Neural progenitor cell (in vitro differentiated cells): Measurements from ENCODE around the gene CAMKMT. TPM values are rescaled to one million over a fixed set of nuclear protein-coding genes. Genes with fewer than 3 reads are reported as not detected.

Experiments
- DNase-seq: peaks from one replicate; pipeline ENCODE4 v3.0.0-alpha.2; 2016; ENCODE audit warnings: low spot score
- H2AFZ ChIP-seq: fragments of 200-600 bp; sonication (generic); replicated peaks from 2 replicates; pipeline ENCODE4 v1.6.1; 2016; ENCODE audit warnings: antibody characterized with exemption
- H3F3A ChIP-seq: fragments of 200-600 bp; sonication (generic); 2 replicates; pipeline ENCODE4 v1.6.1; 2016; ENCODE audit warnings: antibody characterized with exemption, low read depth
- H3K27ac ChIP-seq: fragments of 200-600 bp; sonication (generic); 2 replicates; pipeline ENCODE4 v1.5.1; 2016; ENCODE audit warnings: mild to moderate bottlenecking
- H3K27me3 ChIP-seq: fragments of 200-600 bp; sonication (generic); 2 replicates; pipeline ENCODE4 v1.6.1; 2016; ENCODE audit warnings: mild to moderate bottlenecking, moderate library complexity
- H3K36me3 ChIP-seq: fragments of 200-600 bp; sonication (generic); 2 replicates; pipeline ENCODE4 v1.5.1; 2016
- H3K4me1 ChIP-seq: fragments of 200-600 bp; sonication (generic); 2 replicates; pipeline ENCODE4 v1.6.1; 2016; ENCODE audit warnings: mixed run types
- H3K4me2 ChIP-seq: fragments of 200-600 bp; sonication (generic); 2 replicates; pipeline ENCODE4 v1.6.1; 2016
- H3K4me3 ChIP-seq: fragments of 200-600 bp; sonication (generic); 2 replicates; pipeline ENCODE4 v1.5.1; 2016
- H3K79me2 ChIP-seq: fragments of 200-600 bp; sonication (generic); 2 replicates; pipeline ENCODE4 v1.6.1; 2016; ENCODE audit warnings: low read depth
- H3K9ac ChIP-seq: fragments of 200-600 bp; sonication (generic); 2 replicates; pipeline ENCODE4 v1.6.1; 2016
- H3K9me3 ChIP-seq: fragments of 200-600 bp; sonication (generic); 2 replicates; pipeline ENCODE4 v1.5.1; 2016; ENCODE audit warnings: low read depth
- H4K20me1 ChIP-seq: fragments of 200-600 bp; sonication (generic); 2 replicates; pipeline ENCODE4 v1.6.1; 2016; ENCODE audit warnings: low read depth
- H3K27ac Mint-ChIP-seq: 3 replicates; pipeline ENCODE4 v1.8.0; 2021; ENCODE audit warnings: mixed read lengths
- H3K27me3 Mint-ChIP-seq: 2 replicates; pipeline ENCODE4 v1.8.0; 2022; ENCODE audit warnings: low read depth, mild to moderate bottlenecking, inconsistent platforms, moderate library complexity, mixed read lengths; ENCODE audit not compliant: insufficient read depth
- H3K36me3 Mint-ChIP-seq: 3 replicates; pipeline ENCODE4 v1.8.0; 2021; ENCODE audit warnings: mixed read lengths
- H3K4me1 Mint-ChIP-seq: 3 replicates; pipeline ENCODE4 v1.8.0; 2021; ENCODE audit warnings: mixed read lengths
- H3K4me3 Mint-ChIP-seq: 3 replicates; pipeline ENCODE4 v1.8.0; 2021; ENCODE audit warnings: mild to moderate bottlenecking, moderate library complexity, mixed read lengths
- H3K9me3 Mint-ChIP-seq: 3 replicates; pipeline ENCODE4 v1.8.0; 2020; ENCODE audit warnings: mixed read lengths
- CTCF ChIP-seq: fragments of 200-600 bp; sonication (generic); IDR thresholded peaks from 2 replicates; pipeline ENCODE4 v1.5.1; 2017; ENCODE audit warnings: antibody characterized with exemption, mild to moderate bottlenecking
- EZH2 ChIP-seq: fragments of 200-600 bp; sonication (generic); IDR thresholded peaks from 2 replicates; pipeline ENCODE4 v1.6.1; 2017; ENCODE audit warnings: antibody characterized with exemption, mild to moderate bottlenecking, moderate library complexity
- EZH2phosphoT487 ChIP-seq: fragments of 200-600 bp; sonication (generic); IDR thresholded peaks from 2 replicates; pipeline ENCODE4 v1.6.1; 2017; ENCODE audit warnings: antibody characterized with exemption
- total RNA-seq: library from RNA; depleted of rRNA; stranded (reverse); fragments of >200 nt; gene quantifications from 2 replicates; pipeline ENCODE4 v1.2.3, GENCODE V29; 2015; ENCODE audit warnings: low replicate concordance

The CAMKMT gene
- total RNA-seq, 1 donor from 2014 or later: 28.5 TPM

DNA sequence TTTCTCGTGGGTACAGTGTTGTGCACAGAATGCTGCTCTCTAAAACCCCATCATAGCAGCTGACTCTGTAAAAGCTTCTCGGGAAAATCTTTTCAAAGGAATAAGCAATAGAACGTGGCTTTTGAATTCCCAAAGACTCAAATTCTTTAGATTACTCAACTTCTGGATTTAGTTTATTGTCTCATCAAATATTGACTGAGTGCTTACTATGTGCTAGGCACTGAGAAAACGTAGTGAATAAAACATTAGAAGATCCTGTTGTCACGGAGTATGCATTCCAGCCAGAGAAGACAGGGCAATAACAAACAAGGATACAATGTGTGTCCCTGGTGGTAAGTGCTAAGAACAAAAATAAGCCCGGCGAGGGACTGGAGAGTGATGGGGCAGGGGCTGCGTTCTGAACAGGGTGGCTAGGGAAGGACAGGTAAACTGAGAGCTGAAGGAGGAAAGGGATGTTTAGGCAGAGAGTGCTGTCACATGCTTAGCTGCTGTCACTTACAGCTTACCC, 401.6 kb downstream of the CAMKMT start:
- peaks cover 43% of the 10 kb centered on the region for H3K27me3 Mint-ChIP-seq
- Histone ChIP-seq H3K79me2 (no peaks in the 10 kb centered on the region), H3K4me2 (peak overlapping the region; percentile 28), H3K4me3 (no peak overlapping the region), H4K20me1 (peaks cover 7% of the 10 kb centered on the region), H3K9ac (no peak overlapping the region), H3K36me3 (no peaks in the 10 kb centered on the region), H3K9me3 (no peaks in the 10 kb centered on the region), H3K27ac (no peak overlapping the region), H3K27me3 (peaks cover 20% of the 10 kb centered on the region), H2AFZ (no peak overlapping the region), H3F3A (peaks cover 28% of the 10 kb centered on the region), H3K4me1 (peaks cover 43% of the 10 kb centered on the region)
- peaks cover 2% of the 10 kb centered on the region for H3K36me3 Mint-ChIP-seq
- peaks cover 19% of the 10 kb centered on the region for H3K4me1 Mint-ChIP-seq
- H3K27ac Mint-ChIP-seq: no peak overlapping the region
- DNase-seq: peak; percentile 19
- no peak for TF ChIP-seq CTCF
- TF ChIP-seq EZH2phosphoT487: no peak
- no peak for TF ChIP-seq EZH2
- no peak overlapping the region for H3K4me3 Mint-ChIP-seq
- H3K9me3 Mint-ChIP-seq: no peaks in the 10 kb centered on the region

GRCh38 chr2:44766220-44766619, 404.5 kb downstream of the CAMKMT start:
- no peak overlapping the region for H3K9ac ChIP-seq
- no peak overlapping the region for H3K4me3 ChIP-seq
- H3K79me2 ChIP-seq: no peaks in the 10 kb centered on the region
- Mint-ChIP-seq H3K4me1 (peaks cover 36% of the 10 kb centered on the region), H3K36me3 (no peaks in the 10 kb centered on the region), H3K9me3 (no peaks in the 10 kb centered on the region), H3K27me3 (peaks cover 43% of the 10 kb centered on the region), H3K4me3 (no peak overlapping the region), H3K27ac (no peak overlapping the region)
- TF ChIP-seq EZH2 (no peak), EZH2phosphoT487 (no peak), CTCF (no peak)
- no peak overlapping the region for H3K27ac ChIP-seq
- no peak overlapping the region for H2AFZ ChIP-seq
- H3F3A ChIP-seq: peaks cover 54% of the 10 kb centered on the region
- peaks cover 19% of the 10 kb centered on the region for H4K20me1 ChIP-seq
- peaks cover 71% of the 10 kb centered on the region for H3K4me1 ChIP-seq
- no peak for DNase-seq
- peaks cover 30% of the 10 kb centered on the region for H3K27me3 ChIP-seq
- no peaks in the 10 kb centered on the region for H3K36me3 ChIP-seq
- H3K4me2 ChIP-seq: no peak overlapping the region
- H3K9me3 ChIP-seq: no peaks in the 10 kb centered on the region

- Mint-ChIP-seq H3K27me3 (peaks cover 43% of the 10 kb centered on the region), H3K4me1 (peaks cover 38% of the 10 kb centered on the region)
- TF ChIP-seq EZH2phosphoT487 (no peak), EZH2 (no peak), CTCF (no peak)
Observed at GRCh38 chr2:44766777-44767176, 405.0 kb downstream of the CAMKMT start.

More at GRCh38 chr2:44766777-44767176, 405.0 kb downstream of the CAMKMT start:
- Mint-ChIP-seq H3K4me3 (no peak overlapping the region), H3K27ac (no peak overlapping the region), H3K36me3 (no peaks in the 10 kb centered on the region), H3K9me3 (no peaks in the 10 kb centered on the region)
- Histone ChIP-seq H3K36me3 (no peaks in the 10 kb centered on the region), H3K9ac (no peak overlapping the region), H3K4me1 (peaks cover 77% of the 10 kb centered on the region), H3K27ac (no peak overlapping the region), H3F3A (peaks cover 54% of the 10 kb centered on the region), H3K9me3 (no peaks in the 10 kb centered on the region), H3K79me2 (no peaks in the 10 kb centered on the region), H3K27me3 (peaks cover 30% of the 10 kb centered on the region), H3K4me3 (no peak overlapping the region), H3K4me2 (no peak overlapping the region), H2AFZ (no peak overlapping the region), H4K20me1 (peaks cover 19% of the 10 kb centered on the region)
- no peak for DNase-seq
